CD14-positive monocyte (primary cell): Measurements from ENCODE around the gene SETD3. TPM values are rescaled to one million over a fixed set of nuclear protein-coding genes. Genes with fewer than 3 reads are reported as not detected.

Source experiments
- DNase-seq, 3 donors: peaks; one replicate each; pipeline ENCODE4 v3.0.0-alpha.2; 2011 to 2022
- H2AFZ ChIP-seq: 2 replicates; pipeline ENCODE4 v1.6.0; 2012; ENCODE audit warnings: mild to moderate bottlenecking, low read depth, low read length, inconsistent platforms; ENCODE audit not compliant: insufficient read depth, poor library complexity, severe bottlenecking
- H3K27ac ChIP-seq, 2 donors: 1 replicate in 1 of 2; 2 replicates in 1 of 2; pipeline ENCODE4 v1.5.1; 2012 to 2013; ENCODE audit warnings: low read length in 2 of 2, control low read depth in 1 of 2, inconsistent platforms in 1 of 2, low read depth in 1 of 2, mild to moderate bottlenecking in 1 of 2
- H3K27me3 ChIP-seq, 2 donors: one replicate each; pipeline versions ENCODE4 v1.6.0 to v1.6.1; 2011 to 2013; ENCODE audit warnings: low read length in 2 of 2; ENCODE audit not compliant: control insufficient read depth in 2 of 2, insufficient read depth in 2 of 2
- H3K36me3 ChIP-seq, 2 donors: replicated peaks in 1 of 2; 1 replicate in 1 of 2; 2 replicates in 1 of 2; pipeline versions ENCODE4 v1.5.1 to v1.6.1; 2012 to 2013; ENCODE audit warnings: low read length in 2 of 2, control low read depth in 1 of 2, inconsistent platforms in 1 of 2, mild to moderate bottlenecking in 1 of 2; ENCODE audit not compliant: insufficient read depth in 2 of 2, control insufficient read depth in 1 of 2
- H3K4me1 ChIP-seq, 2 donors: 1 replicate in 1 of 2; 2 replicates in 1 of 2; pipeline versions ENCODE4 v1.5.1 to v1.6.1; 2012 to 2013; ENCODE audit warnings: low read length in 2 of 2, control low read depth in 1 of 2, inconsistent platforms in 1 of 2, mild to moderate bottlenecking in 1 of 2, moderate library complexity in 1 of 2; ENCODE audit not compliant: insufficient read depth in 2 of 2, control insufficient read depth in 1 of 2
- H3K4me2 ChIP-seq: replicated peaks from 2 replicates; pipeline ENCODE3; 2012; ENCODE audit warnings: low read length, moderate library complexity, mild to moderate bottlenecking; ENCODE audit not compliant: poor library complexity, severe bottlenecking; ENCODE audit errors: extremely low read depth
- H3K4me3 ChIP-seq, 3 experiments: fragments of 200-600 bp in 1 of 3; sonication (generic) in 1 of 3; replicated peaks in 1 of 3; 1 replicate in 2 of 3; 2 replicates in 1 of 3; pipeline ENCODE4 v1.5.1; 2011 to 2013; ENCODE audit warnings: low read length in 3 of 3, mild to moderate bottlenecking in 3 of 3, control low read depth in 2 of 3, low read depth in 2 of 3, inconsistent platforms in 1 of 3, moderate library complexity in 1 of 3
- H3K79me2 ChIP-seq: 2 replicates; pipeline ENCODE4 v1.6.0; 2012; ENCODE audit warnings: mild to moderate bottlenecking, control low read depth, inconsistent platforms, low read length, moderate library complexity; ENCODE audit not compliant: insufficient read depth
- H3K9ac ChIP-seq: 2 replicates; pipeline ENCODE4 v1.6.0; 2017; ENCODE audit warnings: low read length, mild to moderate bottlenecking; ENCODE audit not compliant: insufficient read depth, poor library complexity, severe bottlenecking
- H3K9me3 ChIP-seq, 2 donors: replicated peaks in 1 of 2; 1 replicate in 1 of 2; 2 replicates in 1 of 2; pipeline versions ENCODE4 v1.5.1 to v1.6.1; 2012 to 2013; ENCODE audit warnings: low read length in 2 of 2, control low read depth in 1 of 2; ENCODE audit not compliant: control insufficient read depth in 1 of 2, insufficient read depth in 1 of 2
- H4K20me1 ChIP-seq: 2 replicates; pipeline ENCODE4 v1.6.0; 2012; ENCODE audit warnings: mild to moderate bottlenecking, low read length, control low read depth, moderate library complexity; ENCODE audit not compliant: insufficient read depth
- H3K27ac Mint-ChIP-seq, 7 donors: one replicate each; pipeline ENCODE4 v1.8.0; 2020; ENCODE audit warnings: mild to moderate bottlenecking in 7 of 7, mixed read lengths in 7 of 7, moderate library complexity in 6 of 7, inconsistent platforms in 2 of 7
- H3K27me3 Mint-ChIP-seq, 3 donors: one replicate each; pipeline ENCODE4 v1.8.0; 2021 to 2022; ENCODE audit warnings: low read depth in 3 of 3, mild to moderate bottlenecking in 3 of 3, mixed read lengths in 3 of 3, moderate library complexity in 3 of 3, inconsistent platforms in 1 of 3
- H3K36me3 Mint-ChIP-seq, 2 donors: one replicate each; pipeline ENCODE4 v1.8.0; 2020; ENCODE audit warnings: mixed read lengths in 2 of 2, inconsistent platforms in 1 of 2, mild to moderate bottlenecking in 1 of 2
- H3K4me1 Mint-ChIP-seq: one replicate; pipeline ENCODE4 v1.8.0; 2020; ENCODE audit warnings: mild to moderate bottlenecking, mixed read lengths
- H3K4me3 Mint-ChIP-seq, 2 donors: one replicate each; pipeline ENCODE4 v1.8.0; 2020; ENCODE audit warnings: mild to moderate bottlenecking in 2 of 2, mixed read lengths in 2 of 2, moderate library complexity in 1 of 2
- H3K9me3 Mint-ChIP-seq, 7 donors: one replicate each; pipeline ENCODE4 v1.8.0; 2020 to 2022; ENCODE audit warnings: mixed read lengths in 7 of 7, mild to moderate bottlenecking in 6 of 7, moderate library complexity in 6 of 7, inconsistent platforms in 2 of 7
- WGBS: methylation state at CpG from one replicate; pipeline ENCODE4 v1.1.5; 2013; ENCODE audit warnings: missing lambda C conversion rate; ENCODE audit not compliant: insufficient coverage; 5-methylcytosine and 5-hydroxymethylcytosine counted together
- intact Hi-C, 2 donors: fragments of 100-400 bp; cut with micrococcal nuclease; formaldehyde crosslinking; loops; one replicate each; pipeline versions ENCODE4 v1.15.0 to v1.15.1; 2023
- polyA plus RNA-seq, 3 donors: library from polyadenylated mRNA; depleted of rRNA in 1 of 3; unstranded in 2 of 3; stranded (reverse) in 1 of 3; fragments of 300-500 nt in 2 of 3; fragments of >200 nt in 1 of 3; fragmentation: Illumina TruSeq in 2 of 3; gene quantifications; 1 replicate in 2 of 3; 2 replicates in 1 of 3; pipeline ENCODE4 v1.2.3, GENCODE V29; 2012 to 2021
- TF ChIP-seq, protein P1 (sequence below): fragments of 200-600 bp; IDR thresholded peaks from one replicate; pipeline ENCODE4 v1.8.0; 2022; ENCODE audit warnings: antibody characterized with exemption, mild to moderate bottlenecking

The SETD3 gene
- polyA plus RNA-seq, 3 donors, result 22.9 to 39.5 (median 38.7) TPM

DNA sequence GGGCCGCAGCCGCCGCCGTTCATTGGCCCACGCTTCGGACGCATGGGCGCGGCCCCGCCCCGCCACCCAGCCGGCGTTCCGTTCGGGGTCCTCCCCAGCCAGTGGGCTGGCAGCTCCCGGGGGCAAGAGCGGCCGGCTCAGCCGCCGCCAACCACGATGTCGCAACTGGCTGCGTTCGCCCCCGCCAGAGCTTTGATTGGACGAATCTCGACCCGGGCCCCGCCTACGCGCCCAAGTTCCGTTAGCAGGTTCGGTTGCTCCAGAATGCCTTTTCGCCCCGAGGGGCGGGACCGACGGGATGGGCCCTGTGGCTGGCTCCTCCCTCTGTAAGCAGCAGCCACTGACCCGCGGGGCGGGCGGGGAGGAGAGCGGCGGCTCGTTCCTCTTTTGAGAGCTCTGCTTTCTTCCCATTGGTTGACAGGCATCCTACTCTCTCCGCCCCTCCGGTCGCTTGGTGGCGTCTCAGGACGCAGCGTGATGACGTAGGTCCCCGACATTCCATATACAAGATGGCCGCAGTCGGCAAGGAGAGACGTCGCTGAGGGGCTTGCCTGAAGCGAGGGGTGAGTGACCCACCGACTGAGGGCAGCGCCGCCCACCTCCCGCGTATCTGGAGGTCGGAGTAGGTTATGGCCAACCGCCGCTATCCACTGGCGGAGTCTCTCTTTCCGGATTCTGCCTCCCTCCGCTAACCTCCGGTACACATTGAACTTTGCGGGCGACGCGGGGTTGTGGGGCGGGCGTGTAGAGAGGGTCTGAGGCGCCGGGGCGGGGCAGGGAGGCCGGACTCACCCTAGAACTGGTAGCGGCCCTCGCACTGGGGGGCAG lies 472 bp upstream of the SETD3 start, which contains the start of gene CCNK:
Gene CCNK, plus strand, starts transcription at position 493 of the 828 bp plus-strand sequence. CDS start 11,269 bp downstream, outside the sequence.
- intact Hi-C loops, result loop anchor here in 1 of 2 donors (5.0 kb wide), 1 partner anchor 201 kb away; the partner anchor contains the start of gene CYP46A1

More for the DNA sequence above, 472 bp upstream of the SETD3 start, which contains the start of gene CCNK:
- Histone ChIP-seq H3K27ac (peak within 1 kb of the TSS; percentile 87 to 96), H3K79me2 (peaks cover 92% of the 10 kb centered on the region), H4K20me1 (peaks cover 80% of the 10 kb centered on the region), H3K27me3 (no peaks in the 10 kb centered on the region), H3K9me3 (no peaks in the 10 kb centered on the region), H3K4me2 (peak within 1 kb of the TSS; percentile 93), H3K4me3 (peak within 1 kb of the TSS; percentile 72 to 96 (median 93)), H3K4me1 (peaks cover 33 to 50% of the 10 kb centered on the region in 2 donors), H2AFZ (peak within 1 kb of the TSS; percentile 76), H3K36me3 (no peaks in the 10 kb centered on the region), H3K9ac (peak within 1 kb of the TSS; percentile 94)
- Mint-ChIP-seq H3K9me3 (no peaks in the 10 kb centered on the region), H3K27ac (peak within 1 kb of the TSS; percentile 97 to 99 (median 98)), H3K27me3 (peaks cover 0 to 2% (median 0%) of the 10 kb centered on the region in 3 donors), H3K4me3 (peak within 1 kb of the TSS; percentile 95 to 97), H3K36me3 (no peaks in the 10 kb centered on the region), H3K4me1 (peaks cover 49% of the 10 kb centered on the region)
- DNase-seq, result peak; percentile 100
- WGBS, result under 1% methylated on average over 75 of the region's 82 CpGs
- TF ChIP-seq, protein P1, sequence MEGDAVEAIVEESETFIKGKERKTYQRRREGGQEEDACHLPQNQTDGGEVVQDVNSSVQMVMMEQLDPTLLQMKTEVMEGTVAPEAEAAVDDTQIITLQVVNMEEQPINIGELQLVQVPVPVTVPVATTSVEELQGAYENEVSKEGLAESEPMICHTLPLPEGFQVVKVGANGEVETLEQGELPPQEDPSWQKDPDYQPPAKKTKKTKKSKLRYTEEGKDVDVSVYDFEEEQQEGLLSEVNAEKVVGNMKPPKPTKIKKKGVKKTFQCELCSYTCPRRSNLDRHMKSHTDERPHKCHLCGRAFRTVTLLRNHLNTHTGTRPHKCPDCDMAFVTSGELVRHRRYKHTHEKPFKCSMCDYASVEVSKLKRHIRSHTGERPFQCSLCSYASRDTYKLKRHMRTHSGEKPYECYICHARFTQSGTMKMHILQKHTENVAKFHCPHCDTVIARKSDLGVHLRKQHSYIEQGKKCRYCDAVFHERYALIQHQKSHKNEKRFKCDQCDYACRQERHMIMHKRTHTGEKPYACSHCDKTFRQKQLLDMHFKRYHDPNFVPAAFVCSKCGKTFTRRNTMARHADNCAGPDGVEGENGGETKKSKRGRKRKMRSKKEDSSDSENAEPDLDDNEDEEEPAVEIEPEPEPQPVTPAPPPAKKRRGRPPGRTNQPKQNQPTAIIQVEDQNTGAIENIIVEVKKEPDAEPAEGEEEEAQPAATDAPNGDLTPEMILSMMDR, result no peak
